GM23338 (cell line): Measurements from ENCODE around the gene SLC9C2. TPM values are rescaled to one million over a fixed set of nuclear protein-coding genes. Genes with fewer than 3 reads are reported as not detected.

ENCODE experiments used
- ATAC-seq: fragments of 200-7000 bp; cut with Tn5 transposase; 3 replicates; pipeline ENCODE4 v1.9.1; 2020
- DNase-seq: peaks from one replicate; pipeline ENCODE4 v3.0.0-alpha.2; 2015; ENCODE audit warnings: low spot score
- H2AFZ ChIP-seq: fragments of 200-600 bp; sonication (generic); 2 replicates; pipeline ENCODE4 v1.8.0; 2016; ENCODE audit warnings: antibody characterized with exemption, mild to moderate bottlenecking, moderate library complexity
- H3F3A ChIP-seq: fragments of 200-600 bp; sonication (generic); replicated peaks from 2 replicates; pipeline ENCODE4 v1.8.0; 2017; ENCODE audit warnings: antibody characterized with exemption, mixed run types, low read depth
- H3K27ac ChIP-seq: fragments of 200-600 bp; sonication (generic); 2 replicates; pipeline ENCODE4 v1.6.1; 2016; ENCODE audit warnings: low read depth
- H3K27me3 ChIP-seq: fragments of 200-600 bp; sonication (generic); 2 replicates; pipeline ENCODE4 v1.8.0; 2016; ENCODE audit warnings: mild to moderate bottlenecking, mixed run types, moderate library complexity; ENCODE audit not compliant: insufficient read depth
- H3K36me3 ChIP-seq: fragments of 200-600 bp; sonication (generic); 2 replicates; pipeline ENCODE4 v1.8.0; 2016; ENCODE audit warnings: mild to moderate bottlenecking; ENCODE audit not compliant: insufficient read depth
- H3K4me1 ChIP-seq: fragments of 200-600 bp; sonication (generic); 2 replicates; pipeline ENCODE4 v1.8.0; 2016; ENCODE audit warnings: mild to moderate bottlenecking, moderate library complexity; ENCODE audit not compliant: insufficient read depth
- H3K4me2 ChIP-seq: fragments of 200-600 bp; sonication (generic); 2 replicates; pipeline ENCODE4 v1.7.1; 2017; ENCODE audit warnings: mixed run types
- H3K4me3 ChIP-seq: fragments of 200-600 bp; sonication (generic); 2 replicates; pipeline ENCODE4 v1.6.1; 2016; ENCODE audit warnings: mixed run types
- H3K79me2 ChIP-seq: fragments of 200-600 bp; sonication (generic); replicated peaks from 2 replicates; pipeline ENCODE4 v1.8.0; 2017; ENCODE audit warnings: mild to moderate bottlenecking; ENCODE audit not compliant: insufficient read depth
- H3K9me2 ChIP-seq: fragments of 200-600 bp; sonication (generic); 2 replicates; pipeline ENCODE4 v1.8.0; 2017; ENCODE audit not compliant: insufficient read depth
- H4K20me1 ChIP-seq: fragments of 200-600 bp; sonication (generic); replicated peaks from 2 replicates; pipeline ENCODE4 v1.8.0; 2017; ENCODE audit warnings: mild to moderate bottlenecking; ENCODE audit not compliant: insufficient read depth
- H3K27ac Mint-ChIP-seq: 2 replicates; pipeline ENCODE4 v1.8.0; 2020; ENCODE audit warnings: inconsistent platforms, mild to moderate bottlenecking, moderate library complexity, mixed read lengths
- H3K27me3 Mint-ChIP-seq: 3 replicates; pipeline ENCODE4 v1.8.0; 2022; ENCODE audit warnings: low read depth, mild to moderate bottlenecking, moderate library complexity, mixed read lengths, inconsistent platforms; ENCODE audit not compliant: insufficient read depth, poor library complexity
- H3K36me3 Mint-ChIP-seq: 3 replicates; pipeline ENCODE4 v1.8.0; 2021; ENCODE audit warnings: low read depth, mild to moderate bottlenecking, inconsistent platforms, moderate library complexity, mixed read lengths
- H3K4me1 Mint-ChIP-seq: 3 replicates; pipeline ENCODE4 v1.8.0; 2020; ENCODE audit warnings: mild to moderate bottlenecking, inconsistent platforms, mixed read lengths
- H3K4me3 Mint-ChIP-seq: 3 replicates; pipeline ENCODE4 v1.8.0; 2021; ENCODE audit warnings: moderate library complexity, mild to moderate bottlenecking, inconsistent platforms, mixed read lengths
- H3K9me3 Mint-ChIP-seq: 3 replicates; pipeline ENCODE4 v1.8.0; 2020; ENCODE audit warnings: moderate library complexity, mild to moderate bottlenecking, inconsistent platforms, mixed read lengths
- CREB1 ChIP-seq: fragments of 250-450 bp; sonication (Bioruptor Pico); IDR thresholded peaks from 2 replicates; pipeline ENCODE4 v1.5.0; 2020; ENCODE audit warnings: low read depth, mild to moderate bottlenecking, moderate library complexity
- ETS1 ChIP-seq: IDR thresholded peaks from 2 replicates; pipeline ENCODE4 v1.6.1; 2016; ENCODE audit warnings: antibody characterized with exemption
- EZH2 ChIP-seq: fragments of 200-600 bp; sonication (generic); IDR thresholded peaks from one replicate; pipeline ENCODE4 v1.8.0; 2017; ENCODE audit warnings: antibody characterized with exemption, mild to moderate bottlenecking, low read depth; ENCODE audit not compliant: unreplicated experiment
- EZH2phosphoT487 ChIP-seq: fragments of 200-600 bp; sonication (generic); IDR thresholded peaks from one replicate; pipeline ENCODE4 v1.8.1; 2018; ENCODE audit warnings: antibody characterized with exemption; ENCODE audit not compliant: unreplicated experiment
- JUNB ChIP-seq: IDR thresholded peaks from one replicate; pipeline ENCODE4 v1.6.1; 2016; ENCODE audit warnings: antibody characterized with exemption; ENCODE audit not compliant: unreplicated experiment
- NANOG ChIP-seq: IDR thresholded peaks from 2 replicates; pipeline ENCODE4 v1.6.1; 2016; ENCODE audit warnings: antibody characterized with exemption, borderline replicate concordance
- POLR2AphosphoS5 ChIP-seq: IDR thresholded peaks from 2 replicates; pipeline ENCODE4 v1.6.1; 2016; ENCODE audit warnings: antibody characterized with exemption, low read depth
- REST ChIP-seq: IDR thresholded peaks from one replicate; pipeline ENCODE4 v1.6.1; 2018; ENCODE audit warnings: antibody characterized with exemption; ENCODE audit not compliant: unreplicated experiment
- STAT1 ChIP-seq: IDR thresholded peaks from one replicate; pipeline ENCODE4 v1.6.1; 2016; ENCODE audit warnings: antibody characterized with exemption; ENCODE audit not compliant: unreplicated experiment
- ZNF114 ChIP-seq: fragments of 250-450 bp; sonication (Bioruptor Pico); IDR thresholded peaks from 2 replicates; pipeline ENCODE4 v1.5.0; 2020; ENCODE audit warnings: mild to moderate bottlenecking, moderate library complexity
- ZNF331 ChIP-seq: fragments of 250-450 bp; sonication (Bioruptor Pico); IDR thresholded peaks from 2 replicates; pipeline ENCODE4 v1.5.0; 2020; ENCODE audit warnings: low read depth, mild to moderate bottlenecking, moderate library complexity
- polyA plus RNA-seq: library from polyadenylated mRNA; unstranded; fragments of >200 nt; fragmentation: Nextera tagmentation; extraction: Ambion mirVana; gene quantifications from 2 replicates; pipeline ENCODE4 v1.2.1, GENCODE V29; 2016
- total RNA-seq: library from RNA; depleted of rRNA; stranded (reverse); fragments of >200 nt; shearing (Covaris generic); gene quantifications from 2 replicates; pipeline ENCODE4 v1.2.3, GENCODE V29; 2014
- TF ChIP-seq, protein P1 (sequence below), 2 experiments: fragments of 200-600 bp in 1 of 2; sonication (generic) in 1 of 2; conservative IDR thresholded peaks; 2 replicates each; pipeline versions ENCODE4 v1.5.1 to v1.6.1; 2016 to 2017; ENCODE audit warnings: antibody characterized with exemption in 2 of 2, low read depth in 2 of 2, mild to moderate bottlenecking in 2 of 2, moderate library complexity in 1 of 2

The SLC9C2 gene
- total and polyA plus RNA-seq, 2 experiments from 2014 or later, result not detected

DNA sequence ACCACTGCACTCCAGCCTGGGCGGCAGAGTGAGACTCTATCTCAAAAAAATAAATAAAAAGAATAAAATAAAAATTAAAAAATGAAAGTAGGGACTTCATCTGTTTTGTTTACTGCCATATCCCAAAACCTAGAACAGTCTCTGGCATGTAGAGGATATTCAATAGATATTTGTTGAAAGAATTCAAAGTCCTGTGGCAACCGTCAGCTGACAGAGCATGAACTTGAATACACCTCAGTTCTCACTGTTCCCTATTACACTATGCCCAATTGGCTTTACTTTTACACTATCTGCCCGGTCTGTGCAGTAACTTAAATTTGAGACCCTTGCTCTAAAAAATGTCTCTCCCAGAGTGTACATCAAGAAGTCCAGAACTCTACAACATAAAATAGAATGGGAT, 79.5 kb downstream of the SLC9C2 start (continued):
- TF ChIP-seq REST, result no peak
- no peak for TF ChIP-seq JUNB
- TF ChIP-seq NANOG, result no peak
- no peak for TF ChIP-seq CREB1
- TF ChIP-seq POLR2AphosphoS5, result no peak
- TF ChIP-seq ETS1, result no peak

DNA sequence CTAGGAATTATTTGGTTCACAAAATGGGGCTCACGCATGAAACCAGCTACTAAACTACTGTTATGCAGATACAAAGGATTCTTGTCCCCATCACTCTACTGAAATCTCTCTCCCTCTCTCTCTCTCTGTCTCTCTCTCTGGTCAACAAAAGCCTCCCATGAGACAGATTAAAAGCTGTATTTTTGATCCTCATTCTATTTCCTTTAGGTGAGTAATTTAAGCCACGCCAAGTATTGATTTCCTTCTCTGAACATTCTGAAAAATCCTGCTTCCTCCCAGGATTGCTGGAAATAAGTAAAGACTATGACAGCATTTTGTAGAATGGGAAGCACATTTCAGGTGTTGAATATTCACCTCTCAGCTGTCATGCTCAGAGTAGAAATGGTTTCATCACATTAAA, 82.1 kb downstream of the SLC9C2 start:
- no peaks in the 10 kb centered on the region for H3K36me3 ChIP-seq
- Mint-ChIP-seq H3K27ac (no peak overlapping the region), H3K36me3 (no peaks in the 10 kb centered on the region), H3K9me3 (no peaks in the 10 kb centered on the region; the same call in 2 of the 3 replicates), H3K4me1 (peaks cover 16% of the 10 kb centered on the region; the same call in 2 of the 3 replicates), H3K27me3 (no peaks in the 10 kb centered on the region), H3K4me3 (no peak overlapping the region)
- no peak for DNase-seq
- peaks cover 8% of the 10 kb centered on the region for H3K9me2 ChIP-seq
- no peaks in the 10 kb centered on the region for H3K27me3 ChIP-seq
- peaks cover 24% of the 10 kb centered on the region for H3K4me1 ChIP-seq
- H4K20me1 ChIP-seq, result no peaks in the 10 kb centered on the region
- H3F3A ChIP-seq, result no peaks in the 10 kb centered on the region
- ATAC-seq, result no peak
- H3K27ac ChIP-seq, result no peak overlapping the region
- H2AFZ ChIP-seq, result 0 out of 2 replicates have a peak overlapping the region, but pooled peaks have one; percentile 9
- no peak overlapping the region for H3K4me3 ChIP-seq
- H3K4me2 ChIP-seq, result peak overlapping the region; percentile 1; the same call in 1 of the 2 replicates
- no peaks in the 10 kb centered on the region for H3K79me2 ChIP-seq
- TF ChIP-seq STAT1 (no peak), ZNF331 (CRISPR knock-in tag) (no peak), POLR2AphosphoS5 (no peak), ETS1 (no peak), EZH2 (no peak), NANOG (no peak), CREB1 (no peak), REST (no peak), JUNB (no peak), ZNF114 (CRISPR knock-in tag) (no peak), EZH2phosphoT487 (no peak)
- TF ChIP-seq, protein P1, sequence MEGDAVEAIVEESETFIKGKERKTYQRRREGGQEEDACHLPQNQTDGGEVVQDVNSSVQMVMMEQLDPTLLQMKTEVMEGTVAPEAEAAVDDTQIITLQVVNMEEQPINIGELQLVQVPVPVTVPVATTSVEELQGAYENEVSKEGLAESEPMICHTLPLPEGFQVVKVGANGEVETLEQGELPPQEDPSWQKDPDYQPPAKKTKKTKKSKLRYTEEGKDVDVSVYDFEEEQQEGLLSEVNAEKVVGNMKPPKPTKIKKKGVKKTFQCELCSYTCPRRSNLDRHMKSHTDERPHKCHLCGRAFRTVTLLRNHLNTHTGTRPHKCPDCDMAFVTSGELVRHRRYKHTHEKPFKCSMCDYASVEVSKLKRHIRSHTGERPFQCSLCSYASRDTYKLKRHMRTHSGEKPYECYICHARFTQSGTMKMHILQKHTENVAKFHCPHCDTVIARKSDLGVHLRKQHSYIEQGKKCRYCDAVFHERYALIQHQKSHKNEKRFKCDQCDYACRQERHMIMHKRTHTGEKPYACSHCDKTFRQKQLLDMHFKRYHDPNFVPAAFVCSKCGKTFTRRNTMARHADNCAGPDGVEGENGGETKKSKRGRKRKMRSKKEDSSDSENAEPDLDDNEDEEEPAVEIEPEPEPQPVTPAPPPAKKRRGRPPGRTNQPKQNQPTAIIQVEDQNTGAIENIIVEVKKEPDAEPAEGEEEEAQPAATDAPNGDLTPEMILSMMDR (conservative IDR thresholded peaks at IDR 0.05; ENCODE audit: low read depth in 2 of 2), result no peak
